HG03095 (cell line): Measurements from ENCODE around the gene PPP1R9B.

Experiments used
- ATAC-seq: cut with Tn5 transposase; IDR thresholded peaks from one replicate; pipeline ENCODE4 v1.9.1; 2021; ENCODE audit warnings: moderate library complexity; ENCODE audit not compliant: unreplicated experiment

Gene PPP1R9B, protein sequence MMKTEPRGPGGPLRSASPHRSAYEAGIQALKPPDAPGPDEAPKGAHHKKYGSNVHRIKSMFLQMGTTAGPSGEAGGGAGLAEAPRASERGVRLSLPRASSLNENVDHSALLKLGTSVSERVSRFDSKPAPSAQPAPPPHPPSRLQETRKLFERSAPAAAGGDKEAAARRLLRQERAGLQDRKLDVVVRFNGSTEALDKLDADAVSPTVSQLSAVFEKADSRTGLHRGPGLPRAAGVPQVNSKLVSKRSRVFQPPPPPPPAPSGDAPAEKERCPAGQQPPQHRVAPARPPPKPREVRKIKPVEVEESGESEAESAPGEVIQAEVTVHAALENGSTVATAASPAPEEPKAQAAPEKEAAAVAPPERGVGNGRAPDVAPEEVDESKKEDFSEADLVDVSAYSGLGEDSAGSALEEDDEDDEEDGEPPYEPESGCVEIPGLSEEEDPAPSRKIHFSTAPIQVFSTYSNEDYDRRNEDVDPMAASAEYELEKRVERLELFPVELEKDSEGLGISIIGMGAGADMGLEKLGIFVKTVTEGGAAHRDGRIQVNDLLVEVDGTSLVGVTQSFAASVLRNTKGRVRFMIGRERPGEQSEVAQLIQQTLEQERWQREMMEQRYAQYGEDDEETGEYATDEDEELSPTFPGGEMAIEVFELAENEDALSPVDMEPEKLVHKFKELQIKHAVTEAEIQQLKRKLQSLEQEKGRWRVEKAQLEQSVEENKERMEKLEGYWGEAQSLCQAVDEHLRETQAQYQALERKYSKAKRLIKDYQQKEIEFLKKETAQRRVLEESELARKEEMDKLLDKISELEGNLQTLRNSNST

DNA sequence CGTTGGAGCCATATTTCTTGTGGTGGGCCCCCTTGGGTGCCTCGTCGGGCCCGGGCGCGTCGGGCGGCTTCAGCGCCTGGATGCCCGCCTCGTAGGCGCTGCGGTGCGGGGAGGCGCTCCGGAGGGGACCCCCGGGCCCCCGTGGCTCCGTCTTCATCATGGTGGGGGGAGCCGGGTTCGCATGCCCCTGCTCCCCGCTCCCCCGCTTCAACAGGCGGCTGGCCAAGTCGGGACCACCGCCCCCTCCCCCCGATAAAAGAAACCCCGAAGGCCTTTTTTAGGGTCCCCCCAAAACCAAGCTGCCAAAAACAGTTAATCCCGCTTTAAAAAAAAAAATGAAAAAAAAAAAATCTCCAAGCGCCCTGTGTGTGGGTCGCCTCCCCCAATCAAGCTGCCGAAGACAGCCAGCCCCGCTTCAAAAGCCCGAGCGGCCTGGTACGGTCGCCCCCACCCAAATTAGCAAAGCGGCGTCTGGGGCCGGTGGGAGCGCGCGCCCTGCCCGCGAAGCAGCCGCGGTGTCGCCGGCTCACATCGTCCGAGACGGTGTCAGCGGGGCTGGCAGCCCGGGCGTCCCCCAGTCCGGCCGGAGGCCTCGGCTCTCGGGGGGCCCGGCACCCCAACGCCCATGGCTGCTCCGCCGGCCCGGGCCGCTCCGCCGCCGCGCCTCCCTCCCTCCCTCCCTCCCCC, at the start of gene PPP1R9B:
PPP1R9B (minus strand) TSS at position 324 of the 687 bp plus-strand sequence; CDS start at position 160, 164 bp downstream.
- no peak for ATAC-seq

DNA sequence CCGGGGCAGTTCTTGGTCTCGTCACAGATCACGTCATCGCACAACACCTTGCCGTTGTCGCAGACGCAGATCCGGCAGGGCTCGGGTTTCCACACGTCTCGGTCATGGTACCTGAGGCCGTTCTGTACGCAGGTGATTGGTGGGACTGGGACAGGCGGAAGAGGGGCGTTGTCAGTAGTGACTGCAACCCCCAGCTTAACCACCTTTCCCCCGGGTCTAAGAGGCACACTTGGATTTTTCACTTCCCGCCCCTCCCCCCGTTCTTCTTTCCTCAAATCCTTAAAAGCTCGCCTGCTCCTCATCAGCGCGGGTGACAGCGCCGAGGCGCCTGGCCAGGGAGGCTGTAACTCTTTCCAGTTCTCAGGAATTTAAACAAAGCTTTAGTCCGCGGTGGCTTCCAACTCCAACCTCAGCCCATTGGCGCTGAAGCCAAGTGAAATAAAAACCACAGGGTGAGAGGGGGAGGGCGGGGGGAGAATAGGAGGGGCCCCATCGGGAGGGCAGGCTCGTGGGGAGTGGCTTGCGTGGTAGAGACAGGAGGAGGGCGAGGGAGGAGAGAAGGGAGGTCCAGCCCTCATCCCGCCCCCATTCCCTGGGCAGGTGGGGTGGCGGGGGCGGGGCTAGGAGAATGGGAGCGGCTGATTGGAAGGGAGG, 49.5 kb upstream of the PPP1R9B start:
- ATAC-seq, result no peak

DNA sequence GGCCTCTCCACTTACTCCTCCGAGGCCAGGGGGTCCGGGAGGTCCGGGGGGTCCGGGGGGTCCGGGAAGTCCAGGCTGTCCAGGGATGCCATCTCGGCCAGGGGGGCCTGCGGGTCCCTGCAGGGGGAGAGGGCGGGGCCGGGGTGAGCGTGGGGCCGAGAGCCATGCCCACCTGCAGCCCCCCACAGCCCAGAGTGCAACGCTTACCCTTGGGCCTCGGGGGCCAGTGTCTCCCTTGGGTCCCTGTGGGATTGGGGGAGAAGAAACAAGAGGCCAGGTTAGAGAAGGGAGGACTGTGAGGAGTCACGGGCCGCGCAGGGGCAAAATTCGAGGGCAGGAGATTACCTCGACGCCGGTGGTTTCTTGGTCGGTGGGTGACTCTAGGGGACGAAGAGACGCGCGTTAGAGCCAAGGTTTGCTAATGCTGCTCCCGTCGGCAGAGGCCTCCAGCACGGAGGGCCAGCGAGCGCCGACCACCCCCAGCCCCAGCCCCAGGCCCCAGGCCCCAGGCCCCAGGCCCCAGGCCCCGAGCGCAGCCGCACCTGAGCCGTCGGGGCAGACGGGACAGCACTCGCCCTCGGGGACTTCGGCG, 48.8 kb upstream of the PPP1R9B start:
- ATAC-seq, result no peak

DNA sequence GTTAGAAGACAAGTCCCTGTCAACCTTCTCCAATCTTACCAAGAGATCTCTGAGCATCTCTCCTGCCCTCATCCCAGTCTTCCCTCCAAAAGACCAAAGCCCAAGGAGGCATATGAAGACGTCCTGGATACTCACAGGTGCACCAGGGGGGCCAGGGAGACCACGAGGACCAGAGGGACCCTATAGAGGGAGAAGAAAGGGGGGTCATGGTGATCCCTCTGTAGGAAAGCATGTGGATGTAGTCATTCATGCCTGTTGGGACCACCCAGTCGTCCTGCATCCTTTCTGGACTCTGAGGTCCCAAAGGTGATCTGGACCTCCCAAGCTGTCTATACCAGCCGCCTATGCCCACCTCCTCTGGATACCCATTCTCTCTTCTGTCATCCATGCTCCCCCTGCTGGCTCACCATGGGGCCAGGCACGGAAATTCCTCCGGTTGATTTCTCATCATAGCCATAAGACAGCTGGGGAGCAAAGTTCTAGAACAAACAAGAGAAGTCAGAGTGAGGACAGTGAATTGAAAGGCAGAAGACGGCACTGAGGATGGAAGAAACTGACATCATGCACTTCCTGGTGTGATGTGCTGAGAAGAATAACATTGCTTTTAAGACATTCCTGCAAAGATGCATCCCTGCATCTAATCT, 47.7 kb upstream of the PPP1R9B start:
- no peak for ATAC-seq

DNA sequence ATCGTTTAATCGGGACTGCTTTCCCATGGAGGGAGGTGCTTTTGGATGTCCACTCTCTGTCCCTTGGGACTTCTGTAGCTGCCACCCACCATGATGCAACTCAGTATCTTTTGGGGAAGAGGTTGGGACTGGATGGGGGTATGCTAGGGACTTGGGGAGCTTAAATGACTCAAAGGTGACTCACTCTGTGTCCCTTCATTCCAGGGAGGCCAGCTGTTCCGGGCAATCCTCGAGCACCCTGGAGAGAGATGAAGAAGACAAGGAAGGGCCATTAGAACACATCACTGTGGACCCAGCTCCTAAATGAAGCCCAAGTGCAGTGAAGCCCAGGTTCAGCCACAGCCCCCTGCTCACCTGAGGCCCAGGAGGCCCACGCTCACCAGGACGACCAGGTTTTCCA, 46.3 kb upstream of the PPP1R9B start:
- no peak for ATAC-seq

DNA sequence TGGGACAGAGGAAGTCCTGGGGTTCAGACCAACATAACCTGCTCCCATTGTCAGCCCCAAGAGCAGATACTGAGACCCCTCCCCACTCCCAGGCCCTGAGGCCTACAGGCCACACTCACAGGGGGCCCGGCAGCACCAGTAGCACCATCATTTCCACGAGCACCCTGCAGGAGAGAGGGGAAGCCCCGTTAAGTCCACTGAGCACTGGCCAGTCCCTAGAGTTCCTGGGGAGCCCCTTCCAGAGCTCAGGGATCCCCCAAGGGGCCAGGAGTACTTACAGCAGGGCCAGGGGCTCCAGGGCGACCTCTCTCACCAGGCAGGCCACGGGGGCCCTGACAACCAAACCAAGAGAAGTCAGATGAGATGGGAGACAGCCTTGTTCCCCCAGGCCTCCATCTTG, 45.6 kb upstream of the PPP1R9B start:
- ATAC-seq, result no peak

DNA sequence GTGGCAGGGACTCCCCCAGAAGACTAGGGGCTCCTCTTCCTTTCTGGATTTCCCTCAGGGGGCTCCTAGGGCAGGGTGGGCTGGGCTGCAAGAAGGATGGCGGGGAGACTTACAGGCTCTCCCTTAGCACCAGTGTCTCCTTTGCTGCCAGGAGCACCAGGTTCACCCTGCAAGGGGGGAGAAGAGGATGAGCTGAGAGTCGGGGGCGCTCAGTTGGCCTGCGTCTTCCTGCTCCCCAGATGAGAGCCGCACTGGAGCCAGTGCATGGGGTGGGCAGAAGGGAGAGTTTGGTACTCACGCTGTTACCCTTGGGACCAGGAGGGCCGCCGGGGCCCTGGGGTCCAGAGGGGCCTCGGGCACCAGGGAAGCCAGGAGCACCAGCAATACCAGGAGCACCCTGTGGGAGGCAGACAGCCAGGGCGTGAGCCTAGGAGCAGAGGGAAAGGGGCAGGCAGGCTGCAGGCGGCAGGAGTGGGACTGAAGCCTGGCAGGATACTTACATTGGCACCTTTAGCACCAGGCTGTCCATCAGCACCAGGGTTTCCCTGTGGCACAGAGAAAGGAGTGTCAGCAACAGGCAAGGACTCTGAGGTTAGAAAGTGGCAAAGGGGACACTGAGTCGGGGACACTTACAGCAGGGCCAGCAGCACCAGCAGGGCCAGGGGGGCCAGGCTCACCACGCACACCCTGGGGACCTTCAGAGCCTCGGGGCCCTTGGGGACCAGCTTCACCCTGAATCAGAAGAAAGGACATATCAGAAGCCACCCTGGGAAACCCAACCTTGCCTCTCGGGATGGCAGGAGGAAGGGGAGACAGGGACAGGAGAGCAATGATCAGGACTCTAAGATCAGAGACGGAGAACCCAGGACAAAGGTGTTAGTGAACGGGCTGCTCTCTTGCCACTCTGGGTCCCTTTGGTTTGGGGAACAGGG, 44.7 kb upstream of the PPP1R9B start:
- ATAC-seq, result no peak

DNA sequence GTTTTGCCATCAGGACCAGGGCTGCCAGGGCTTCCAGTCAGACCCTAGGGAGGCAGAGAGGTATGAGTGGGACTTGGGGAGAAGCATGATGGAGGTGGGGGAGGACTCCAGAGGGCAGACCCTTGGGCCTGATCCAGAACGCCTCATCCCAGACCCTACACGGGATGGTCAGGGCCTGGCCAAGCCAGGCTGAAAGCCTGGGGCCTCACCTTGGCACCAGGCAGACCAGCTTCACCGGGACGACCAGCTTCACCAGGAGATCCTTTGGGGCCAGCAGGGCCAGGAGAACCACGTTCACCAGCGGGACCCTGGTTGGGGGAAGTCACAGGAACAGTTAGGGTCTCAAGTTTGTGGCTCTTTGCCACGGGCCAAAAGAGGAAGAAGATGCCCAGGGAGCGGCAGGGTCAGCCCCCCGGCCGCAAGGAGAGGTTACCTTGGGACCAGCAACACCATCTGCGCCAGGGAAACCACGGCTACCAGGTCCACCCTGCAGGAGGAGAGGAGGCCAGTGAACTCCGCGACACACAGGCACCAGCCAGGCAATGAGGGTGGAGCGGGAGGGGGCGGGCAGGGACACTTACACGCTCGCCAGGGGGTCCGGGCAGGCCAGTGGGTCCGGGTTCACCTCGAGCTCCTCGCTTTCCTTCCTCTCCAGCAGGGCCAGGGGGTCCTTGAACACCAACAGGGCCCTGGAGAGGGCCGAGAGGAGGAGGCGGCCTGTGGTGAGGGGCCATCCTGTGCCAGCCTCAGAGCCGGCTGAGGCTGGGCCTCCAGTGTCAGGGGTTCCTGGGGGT, 43.9 kb upstream of the PPP1R9B start:
- no peak for ATAC-seq

DNA sequence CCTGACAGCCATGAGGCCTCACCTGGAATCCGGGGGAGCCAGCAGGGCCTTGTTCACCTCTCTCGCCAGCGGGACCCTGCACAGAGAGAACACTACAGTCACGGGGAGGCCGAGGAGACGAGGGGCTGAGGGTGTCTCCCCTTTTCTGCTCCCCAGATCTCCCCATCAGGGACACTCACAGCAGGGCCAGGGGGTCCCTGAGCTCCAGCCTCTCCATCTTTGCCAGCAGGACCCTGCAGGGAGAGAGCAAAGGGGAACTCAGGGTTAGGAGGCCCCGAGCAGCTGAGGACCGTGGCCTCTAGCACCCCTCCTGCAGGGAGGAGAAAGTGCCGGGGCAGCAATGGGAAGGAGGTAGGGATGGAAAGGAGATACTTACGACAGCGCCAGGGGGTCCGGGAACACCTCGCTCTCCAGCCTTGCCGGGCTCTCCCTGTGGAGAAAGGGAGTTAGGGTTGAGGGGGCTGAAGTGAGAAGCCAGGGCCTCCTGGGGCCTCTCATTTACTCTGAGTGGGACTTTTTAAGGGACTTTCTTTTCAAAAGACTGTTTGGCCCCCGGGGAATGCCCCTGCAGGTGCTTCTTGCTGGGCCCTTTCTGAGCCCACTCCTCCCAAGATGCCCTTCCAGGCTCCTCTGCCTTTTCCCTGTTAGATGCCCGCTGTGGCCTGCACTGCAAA, 42.3 kb upstream of the PPP1R9B start:
- no peak for ATAC-seq

DNA sequence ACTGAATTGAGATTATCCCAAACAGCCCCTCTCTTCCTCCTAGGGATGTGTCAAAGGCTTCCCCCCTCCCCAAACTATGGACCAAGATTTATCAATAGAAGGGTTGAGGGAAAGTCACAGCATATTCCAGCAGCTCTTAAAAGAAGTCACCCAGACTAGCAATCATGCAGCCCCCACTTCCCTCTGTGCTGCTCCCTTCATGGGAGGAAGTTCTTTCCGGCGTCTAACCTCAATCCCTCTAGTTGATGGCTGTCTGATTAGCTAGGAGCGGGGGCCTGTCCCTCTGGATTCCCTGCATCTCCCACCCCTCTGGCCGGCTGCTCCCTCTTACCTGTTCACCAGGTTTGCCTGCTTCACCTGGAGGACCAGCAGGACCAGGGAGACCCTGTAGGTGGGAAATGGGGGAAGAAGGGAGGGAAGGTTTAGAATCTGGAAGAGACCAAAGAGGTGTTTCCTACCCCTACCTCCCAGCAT, 41.7 kb upstream of the PPP1R9B start:
- no peak for ATAC-seq

DNA sequence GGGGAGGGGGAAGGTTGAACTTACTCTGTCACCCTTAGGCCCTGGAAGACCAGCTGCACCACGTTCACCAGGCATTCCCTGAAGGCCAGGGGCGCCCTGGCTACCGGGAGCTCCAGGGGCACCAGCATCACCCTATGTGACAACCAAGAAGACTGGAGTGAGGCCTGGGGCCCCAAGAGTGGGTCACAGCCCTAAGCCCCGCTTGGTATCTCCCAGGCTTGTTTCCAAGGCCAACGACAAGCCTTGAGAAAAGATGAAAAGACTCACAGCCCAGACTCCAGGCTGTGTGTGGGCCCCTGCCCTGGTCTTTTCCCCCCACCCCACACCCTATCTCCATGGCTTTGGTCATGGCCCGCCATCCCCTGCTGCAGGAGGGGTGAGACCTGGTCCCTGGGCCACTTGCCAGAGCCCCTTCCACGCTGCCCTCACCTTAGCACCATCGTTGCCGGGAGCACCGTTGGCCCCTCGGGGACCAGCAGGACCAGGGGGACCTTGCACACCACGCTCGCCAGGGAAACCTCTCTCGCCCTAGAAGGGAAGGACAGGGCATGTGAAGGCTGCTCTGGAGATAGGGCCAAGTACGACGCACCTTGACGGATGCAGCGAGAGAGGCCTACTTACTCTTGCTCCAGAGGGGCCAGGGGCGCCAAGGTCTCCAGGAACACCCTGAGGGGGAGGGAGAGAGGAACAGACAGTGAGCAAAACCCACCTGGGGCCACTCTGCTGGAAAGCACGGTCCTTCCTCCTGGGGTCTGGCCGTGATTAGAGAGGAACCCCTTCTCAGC, 41.1 kb upstream of the PPP1R9B start:
- no peak for ATAC-seq

DNA sequence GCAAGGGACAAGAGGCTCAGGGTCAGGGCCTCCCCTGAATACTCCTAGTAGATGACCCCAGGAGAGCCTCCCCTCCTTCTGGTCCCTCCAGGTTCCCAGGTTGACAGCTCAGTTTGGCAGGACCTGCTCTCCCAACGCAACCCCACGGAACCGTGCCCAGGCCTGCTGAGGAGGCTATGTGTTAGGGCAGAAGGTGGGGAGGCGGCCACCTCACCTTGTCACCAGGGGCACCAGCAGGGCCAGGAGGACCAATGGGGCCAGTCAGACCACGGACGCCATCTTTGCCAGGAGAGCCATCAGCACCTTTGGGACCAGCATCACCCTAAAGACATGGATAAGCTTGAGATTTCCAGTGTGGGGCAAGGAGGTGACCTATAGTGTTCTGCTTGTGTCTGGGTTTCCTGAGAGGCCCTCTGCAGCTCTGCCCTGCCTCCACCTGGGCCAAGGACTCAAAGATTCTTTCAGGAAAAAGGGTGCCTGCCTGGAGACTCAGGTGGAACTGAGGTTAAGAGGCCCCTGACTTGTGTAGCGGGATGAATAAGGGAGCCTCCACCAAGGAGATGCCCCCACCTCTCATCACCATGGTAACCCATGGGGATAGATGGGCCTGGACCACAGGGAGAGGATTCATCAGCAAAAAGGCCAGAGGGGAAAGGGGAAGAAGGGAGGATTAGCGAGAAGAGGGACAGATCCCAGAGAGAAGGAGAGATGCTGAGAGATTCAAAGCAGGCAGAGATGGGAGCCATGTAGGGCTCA, 40.3 kb upstream of the PPP1R9B start:
- ATAC-seq, result no peak

DNA sequence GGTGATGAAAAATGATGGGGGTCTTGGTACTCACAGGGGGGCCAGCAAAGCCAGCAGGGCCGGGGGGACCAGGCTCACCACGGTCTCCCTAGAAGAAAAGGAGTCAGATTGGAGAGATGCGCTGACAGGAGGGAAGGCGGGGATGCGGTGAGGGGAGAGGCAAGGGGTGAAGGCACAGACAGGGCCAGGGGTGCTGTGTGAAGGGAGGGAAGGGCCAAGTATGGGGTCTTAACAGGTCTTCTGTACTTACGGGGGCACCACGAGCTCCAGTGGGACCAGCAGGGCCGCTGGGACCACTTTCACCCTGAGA, 39.8 kb upstream of the PPP1R9B start:
- ATAC-seq, result no peak

DNA sequence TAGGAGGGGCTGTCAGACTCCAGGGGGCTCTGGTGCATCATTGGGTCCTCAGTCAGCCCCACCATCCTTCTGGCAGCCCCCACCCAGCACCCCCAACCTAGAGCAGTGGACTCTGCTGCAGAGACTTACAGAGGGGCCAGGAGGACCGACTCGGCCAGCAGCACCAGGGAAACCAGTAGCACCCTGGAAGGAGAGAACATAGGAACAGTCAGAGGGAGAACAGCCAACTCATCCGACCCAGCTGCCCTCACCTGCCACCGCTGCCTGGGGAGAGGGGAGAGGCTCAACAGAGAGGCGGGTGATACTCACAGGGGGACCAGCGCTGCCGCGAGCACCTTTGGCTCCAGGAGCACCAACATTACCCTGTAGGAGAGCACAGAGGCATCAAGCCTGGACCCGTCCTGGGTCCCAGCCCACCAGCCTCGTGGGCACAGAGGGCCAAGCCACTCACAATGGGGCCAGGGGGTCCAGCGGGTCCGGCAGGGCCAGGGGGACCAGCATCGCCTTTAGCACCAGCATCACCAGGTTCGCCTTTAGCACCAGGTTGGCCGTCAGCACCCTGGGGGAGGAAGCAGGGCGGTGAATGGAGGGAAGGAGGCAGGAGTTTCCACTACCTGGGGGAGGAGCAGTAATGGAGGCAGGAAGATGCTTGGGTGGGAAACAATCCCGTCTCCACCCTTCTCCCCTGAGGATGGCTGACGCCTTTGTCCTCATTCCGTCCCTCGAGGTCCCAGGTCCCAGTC, 39.2 kb upstream of the PPP1R9B start:
- no peak for ATAC-seq

DNA sequence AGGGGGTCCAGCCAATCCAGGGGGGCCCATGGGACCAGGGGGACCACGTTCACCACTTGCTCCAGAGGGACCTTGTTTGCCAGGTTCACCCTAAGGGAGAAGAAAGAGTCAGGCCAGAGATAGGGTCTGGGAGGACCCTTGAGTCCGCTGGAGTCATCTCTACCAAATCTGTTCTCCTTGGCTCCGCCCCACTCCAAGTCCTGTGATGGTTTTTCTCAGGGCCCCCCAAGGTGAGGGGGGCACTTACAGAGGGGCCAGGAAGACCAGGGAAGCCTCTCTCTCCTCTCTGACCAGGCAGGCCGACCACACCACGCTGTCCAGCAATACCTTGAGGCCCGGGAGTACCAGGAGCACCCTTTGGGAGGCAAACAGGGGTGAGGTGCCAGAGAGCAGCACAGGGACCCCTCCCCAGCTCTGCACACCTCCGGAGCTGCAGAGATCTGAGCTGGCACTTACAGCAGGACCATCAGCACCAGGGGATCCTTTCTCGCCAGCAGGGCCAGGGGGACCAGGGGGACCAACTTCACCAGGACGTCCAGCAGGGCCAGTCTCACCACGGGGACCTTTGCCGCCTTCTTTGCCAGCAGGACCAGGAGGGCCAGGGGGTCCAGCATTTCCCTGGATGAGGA, 38.6 kb upstream of the PPP1R9B start:
- ATAC-seq, result no peak
